Esophagus (tissue), 2 donors: ENCODE data around the gene SRRM5. TPM values are rescaled to one million over a fixed set of nuclear protein-coding genes. Genes with fewer than 3 reads are reported as not detected.

Experiments
- H3K27ac ChIP-seq, 2 donors: one replicate each; pipeline ENCODE4 v1.5.1; 2013; ENCODE audit warnings: low read depth in 2 of 2, mild to moderate bottlenecking in 2 of 2, inconsistent platforms in 1 of 2, low read length in 1 of 2, moderate library complexity in 1 of 2
- H3K27me3 ChIP-seq, 2 donors: one replicate each; pipeline ENCODE4 v1.6.1; 2013; ENCODE audit warnings: low read length in 2 of 2, control low read depth in 1 of 2, mild to moderate bottlenecking in 1 of 2; ENCODE audit not compliant: insufficient read depth in 2 of 2, control insufficient read depth in 1 of 2
- H3K36me3 ChIP-seq, 2 donors: one replicate each; pipeline ENCODE4 v1.6.1; 2013; ENCODE audit warnings: low read length in 1 of 2; ENCODE audit not compliant: control insufficient read depth in 2 of 2, insufficient read depth in 2 of 2
- H3K4me1 ChIP-seq, 2 donors: one replicate each; pipeline ENCODE4 v1.6.1; 2013; ENCODE audit warnings: low read length in 1 of 2; ENCODE audit not compliant: control insufficient read depth in 2 of 2, insufficient read depth in 2 of 2
- H3K4me3 ChIP-seq, 2 donors: one replicate each; pipeline ENCODE4 v1.5.1; 2013; ENCODE audit warnings: low read length in 2 of 2, mild to moderate bottlenecking in 2 of 2, low read depth in 1 of 2, moderate library complexity in 1 of 2
- H3K9me3 ChIP-seq, 2 donors: one replicate each; pipeline ENCODE4 v1.6.1; 2013; ENCODE audit warnings: mild to moderate bottlenecking in 2 of 2, low read depth in 1 of 2, low read length in 1 of 2, moderate library complexity in 1 of 2; ENCODE audit not compliant: control insufficient read depth in 2 of 2, insufficient read depth in 1 of 2
- WGBS, 2 donors: extraction: QIAGEN DNeasy Blood & Tissue Kit; methylation state at CpG; one replicate each; pipeline ENCODE4 v1.1.7; 2013; 5-methylcytosine and 5-hydroxymethylcytosine counted together
- polyA plus RNA-seq, 2 donors: library from polyadenylated mRNA; stranded (reverse); fragments of 200-250 nt; gene quantifications; one replicate each; pipeline ENCODE4 v1.2.3, GENCODE V29; 2013
- donor health status: healthy with polysubstance abuse.
- donor health status: Bipolar disorder and iron deficiency.

The SRRM5 gene
- polyA plus RNA-seq = under 1 TPM; 0.14 to 0.71 TPM

- H3K36me3 ChIP-seq = peaks cover 7 to 15% of the 10 kb centered on the region in 2 donors
- H3K27me3 ChIP-seq = no peaks in the 10 kb centered on the region
- no peaks in the 10 kb centered on the region for H3K4me1 ChIP-seq
- H3K9me3 ChIP-seq = no peaks in the 10 kb centered on the region
- H3K27ac ChIP-seq = no peak within 1 kb of the TSS
- WGBS, 2 donors = 88 to 94% methylated on average over 3 of the region's 3 CpGs
- H3K4me3 ChIP-seq = no peak within 1 kb of the TSS
These were observed at the start of gene SRRM5 for GRCh38 chr19:43611788-43612187. TSS of gene SRRM5 (plus strand) at chr19:43612088. CDS start at chr19:43612122, 34 bp downstream.

GRCh38 chr19:43562226-43562697, 49.6 kb upstream of the SRRM5 start:
- Histone ChIP-seq H3K36me3 (peaks cover 0 to 8% of the 10 kb centered on the region in 2 donors), H3K4me1 (peaks cover 0 to 3% of the 10 kb centered on the region in 2 donors), H3K4me3 (no peak overlapping the region), H3K27me3 (no peaks in the 10 kb centered on the region), H3K9me3 (no peaks in the 10 kb centered on the region), H3K27ac (peak overlapping the region; percentile 37 to 59)
- 83% methylated on average over 6 of the region's 6 CpGs for WGBS, 2 donors

- Histone ChIP-seq H3K4me1 (peaks cover 0 to 3% of the 10 kb centered on the region in 2 donors), H3K4me3 (no peak overlapping the region), H3K9me3 (no peaks in the 10 kb centered on the region), H3K36me3 (peaks cover 0 to 8% of the 10 kb centered on the region in 2 donors), H3K27me3 (no peaks in the 10 kb centered on the region), H3K27ac (peak overlapping the region; percentile 57 to 59)
- 60 to 66% methylated on average over 14 of the region's 14 CpGs for WGBS, 2 donors
These were observed 49.1 kb upstream of the SRRM5 start for GRCh38 chr19:43562698-43563241.

- no peaks in the 10 kb centered on the region for H3K27me3 ChIP-seq
- WGBS, 2 donors = 91 to 92% methylated on average over 10 of the region's 10 CpGs
- no peaks in the 10 kb centered on the region for H3K9me3 ChIP-seq
- H3K27ac ChIP-seq = no peak overlapping the region
- H3K36me3 ChIP-seq = peaks cover 0 to 8% of the 10 kb centered on the region in 2 donors
- H3K4me1 ChIP-seq = peaks cover 0 to 3% of the 10 kb centered on the region in 2 donors
- no peak overlapping the region for H3K4me3 ChIP-seq
These were observed 48.0 kb upstream of the SRRM5 start for GRCh38 chr19:43563816-43564457.

- Histone ChIP-seq H3K9me3 (no peaks in the 10 kb centered on the region), H3K4me1 (peaks cover 0 to 3% of the 10 kb centered on the region in 2 donors), H3K4me3 (no peak overlapping the region), H3K27ac (no peak overlapping the region), H3K27me3 (no peaks in the 10 kb centered on the region), H3K36me3 (peaks cover 0 to 8% of the 10 kb centered on the region in 2 donors)
- WGBS, 2 donors = 66 to 73% methylated on average over 9 of the region's 9 CpGs
These were observed 47.1 kb upstream of the SRRM5 start for GRCh38 chr19:43564800-43565199.

GRCh38 chr19:43569657-43570056, 42.2 kb upstream of the SRRM5 start:
- Histone ChIP-seq H3K27ac (no peak overlapping the region), H3K4me3 (no peak overlapping the region), H3K36me3 (peaks cover 0 to 2% of the 10 kb centered on the region in 2 donors), H3K4me1 (peaks cover 4 to 5% of the 10 kb centered on the region in 2 donors), H3K27me3 (no peaks in the 10 kb centered on the region), H3K9me3 (no peaks in the 10 kb centered on the region)
- 80 to 87% methylated on average over 5 of the region's 5 CpGs for WGBS, 2 donors

DNA sequence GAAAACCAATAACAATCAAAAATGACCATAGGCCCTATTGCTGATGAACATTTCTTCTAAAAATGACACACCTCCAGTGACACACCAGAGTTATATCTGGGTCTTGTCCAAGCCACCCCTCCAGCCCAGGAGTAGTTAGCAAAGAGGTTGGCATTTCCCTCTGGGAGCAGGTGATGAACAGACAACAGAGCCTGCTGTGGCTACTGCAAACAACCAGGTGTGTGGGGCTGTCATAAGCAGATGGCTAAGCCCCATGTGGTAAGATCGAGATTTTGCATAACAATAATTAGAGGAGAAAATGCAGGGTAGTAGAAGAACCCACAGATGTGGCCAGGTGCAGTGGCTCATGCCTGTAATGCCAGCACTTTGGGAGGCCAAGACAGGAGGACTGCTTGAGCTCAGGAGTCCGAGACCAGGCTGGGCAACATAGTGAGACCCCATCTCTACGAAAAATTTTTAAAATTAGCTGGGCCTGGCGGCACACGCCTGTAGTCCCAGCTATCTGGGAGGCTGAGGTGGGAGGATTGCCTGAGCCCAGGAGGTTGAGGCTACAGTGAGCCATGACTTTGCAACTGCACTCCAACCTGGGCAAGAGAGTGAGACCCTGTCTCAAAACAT, 41.6 kb upstream of the SRRM5 start:
- Histone ChIP-seq H3K4me1 (peaks cover 5% of the 10 kb centered on the region in 2 donors), H3K9me3 (no peaks in the 10 kb centered on the region), H3K36me3 (peaks cover 0 to 2% of the 10 kb centered on the region in 2 donors), H3K4me3 (no peak overlapping the region), H3K27ac (no peak overlapping the region), H3K27me3 (no peaks in the 10 kb centered on the region)
- WGBS, 2 donors = 88% methylated on average over 5 of the region's 5 CpGs

GRCh38 chr19:43572171-43572588, 39.7 kb upstream of the SRRM5 start:
- H3K4me3 ChIP-seq = no peak overlapping the region
- H3K27me3 ChIP-seq = no peaks in the 10 kb centered on the region
- peaks cover 0 to 2% of the 10 kb centered on the region in 2 donors for H3K36me3 ChIP-seq
- H3K4me1 ChIP-seq = peaks cover 7 to 13% of the 10 kb centered on the region in 2 donors
- WGBS, 2 donors = 60 to 66% methylated on average over 3 of the region's 3 CpGs
- H3K27ac ChIP-seq = no peak overlapping the region
- no peaks in the 10 kb centered on the region for H3K9me3 ChIP-seq

GRCh38 chr19:43574424-43575155, 37.3 kb upstream of the SRRM5 start:
- Histone ChIP-seq H3K27me3 (no peaks in the 10 kb centered on the region), H3K4me3 (peak overlapping the region; percentile 68 to 88), H3K9me3 (no peaks in the 10 kb centered on the region), H3K36me3 (peaks cover 0 to 2% of the 10 kb centered on the region in 2 donors), H3K4me1 (peaks cover 7 to 13% of the 10 kb centered on the region in 2 donors), H3K27ac (peak overlapping the region; percentile 77 to 84)
- WGBS, 2 donors = 26 to 33% methylated on average over 12 of the region's 12 CpGs
